HG02763 (cell line): ENCODE results near the gene PLEKHG2.
A peak's percentile ranks its signal among the peaks of the same experiment; 100 is the strongest.

ENCODE experiments used
- ATAC-seq: cut with Tn5 transposase; IDR thresholded peaks from one replicate; pipeline ENCODE4 v1.9.1; 2021; ENCODE audit warnings: mild to moderate bottlenecking, moderate library complexity; ENCODE audit not compliant: unreplicated experiment

The PLEKHG2 gene

GRCh38 chr19:39385629-39386411, 26.6 kb upstream of the PLEKHG2 start:
- no peak for ATAC-seq

GRCh38 chr19:39386557-39386956, 25.9 kb upstream of the PLEKHG2 start:
- no peak for ATAC-seq

DNA sequence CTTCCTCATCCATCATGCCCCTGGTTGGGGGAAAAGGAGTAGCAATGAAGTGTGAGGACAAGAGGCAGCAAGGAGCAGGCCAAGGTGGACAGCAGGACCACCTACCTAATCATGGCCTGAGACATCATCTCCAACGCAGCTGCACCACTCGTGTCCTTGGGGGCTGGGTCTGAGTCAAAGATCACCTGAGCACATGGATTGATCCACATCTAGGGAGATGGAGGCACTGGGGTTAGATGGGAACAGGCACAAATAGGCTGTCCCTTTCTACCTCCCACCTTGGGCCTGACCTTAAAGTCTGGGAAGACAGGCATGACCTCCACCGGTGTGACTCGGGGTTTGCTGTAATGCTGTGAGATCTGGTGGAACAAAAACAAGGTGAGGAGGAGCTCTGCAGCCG, 23.8 kb upstream of the PLEKHG2 start:
- no peak for ATAC-seq

DNA sequence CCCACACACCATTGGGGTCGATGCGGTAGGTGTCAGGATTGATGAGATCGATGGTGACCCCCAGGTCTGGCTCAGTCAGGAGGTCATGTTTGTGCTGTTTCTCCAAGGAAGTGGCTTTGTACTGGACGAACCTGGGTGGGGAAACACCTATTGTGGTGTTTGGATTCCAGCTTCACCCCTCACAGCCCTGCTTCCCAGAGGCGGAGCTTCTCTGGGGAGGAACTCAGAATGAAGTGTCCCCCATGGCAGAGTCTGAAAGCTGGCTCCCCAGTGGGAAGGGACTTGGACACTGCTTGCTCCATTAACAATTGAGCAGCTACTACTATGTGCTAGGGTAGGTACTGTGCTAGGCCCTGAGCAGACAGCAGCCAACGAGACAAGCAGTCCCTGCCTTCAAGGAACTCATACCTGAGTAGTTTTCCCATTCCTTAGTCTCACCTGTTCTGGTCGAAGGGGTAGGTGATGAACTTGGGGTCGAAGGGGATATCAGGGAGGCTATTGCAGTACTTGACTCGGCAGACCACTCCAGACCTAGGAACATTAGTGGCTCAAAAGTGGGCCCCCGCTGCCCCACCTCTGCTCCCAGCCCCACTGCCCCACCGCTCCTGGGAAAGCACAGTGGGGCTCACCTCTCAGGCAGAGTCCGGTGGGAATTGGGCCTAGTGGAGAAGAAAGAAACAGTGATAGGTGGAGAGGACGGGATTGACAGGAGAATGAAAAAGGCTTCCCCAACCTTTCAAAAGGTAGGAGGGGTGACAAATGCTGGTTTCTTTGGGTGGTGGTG, 22.6 kb upstream of the PLEKHG2 start:
- ATAC-seq, result no peak

- ATAC-seq, result peak; percentile 5
Observed at GRCh38 chr19:39390451-39390750, 22.1 kb upstream of the PLEKHG2 start.

GRCh38 chr19:39390751-39391437, 21.6 kb upstream of the PLEKHG2 start, which contains the start of the genes MED29 and PAF1:
MED29 (plus strand) TSS chr19:39391378; CDS start chr19:39391423, 45 bp downstream.
PAF1 (minus strand) TSS chr19:39391106; CDS start chr19:39390864, 242 bp downstream.
- peak; percentile 90 for ATAC-seq

GRCh38 chr19:39397360-39398296, 14.8 kb upstream of the PLEKHG2 start:
- ATAC-seq, result peak; percentile 37

GRCh38 chr19:39398297-39398864, 14.1 kb upstream of the PLEKHG2 start:
- ATAC-seq, result no peak

- no peak for ATAC-seq
Observed at GRCh38 chr19:39399668-39400050, 12.8 kb upstream of the PLEKHG2 start.

- ATAC-seq, result no peak
Observed at GRCh38 chr19:39400061-39400460, 12.4 kb upstream of the PLEKHG2 start.

- ATAC-seq, result no peak
Observed at GRCh38 chr19:39401070-39401548, 11.4 kb upstream of the PLEKHG2 start.

- no peak for ATAC-seq
Observed at GRCh38 chr19:39401549-39402345, 10.7 kb upstream of the PLEKHG2 start.

- peak; percentile 32 for ATAC-seq
Observed at GRCh38 chr19:39402346-39403300, 9.8 kb upstream of the PLEKHG2 start.

- no peak for ATAC-seq
Observed at GRCh38 chr19:39403331-39404312, 8.8 kb upstream of the PLEKHG2 start.

- ATAC-seq, result no peak
Observed at GRCh38 chr19:39405261-39405957, 7.1 kb upstream of the PLEKHG2 start.

- ATAC-seq, result no peak
Observed at GRCh38 chr19:39405958-39406655, 6.4 kb upstream of the PLEKHG2 start.
